ENCODE results near the gene KIF6. TPM values are rescaled to one million over a fixed set of nuclear protein-coding genes. Genes with fewer than 3 reads are reported as not detected.

KIF6 gene
- total RNA-seq, 1 donor from 2014 or later: 0.43 TPM

GRCh38 chr6:39401376-39401775 lies 323.8 kb downstream of the KIF6 start:
- Histone ChIP-seq H3K27ac (no peak overlapping the region), H3K36me3 (no peaks in the 10 kb centered on the region), H3K4me3 (no peak overlapping the region), H3K4me1 (no peaks in the 10 kb centered on the region), H3K9me3 (no peaks in the 10 kb centered on the region), H3K27me3 (no peaks in the 10 kb centered on the region)
- intact Hi-C loops (cut with DNase I): no loop called here
- no peak for DNase-seq (ENCODE audit: low spot score in 2 of 2)
- no peak for TF ChIP-seq CTCF (IDR thresholded peaks at IDR 0.05)

GRCh38 chr6:39400026-39400425 lies 325.2 kb downstream of the KIF6 start:
- intact Hi-C loops (cut with DNase I): no loop called here
- DNase-seq (ENCODE audit: low spot score in 2 of 2): no peak
- Histone ChIP-seq H3K4me3 (no peak overlapping the region), H3K27ac (no peak overlapping the region), H3K9me3 (no peaks in the 10 kb centered on the region), H3K36me3 (no peaks in the 10 kb centered on the region), H3K4me1 (no peaks in the 10 kb centered on the region), H3K27me3 (no peaks in the 10 kb centered on the region)
- TF ChIP-seq CTCF (IDR thresholded peaks at IDR 0.05): no peak

- Histone ChIP-seq H3K4me3 (no peak overlapping the region), H3K36me3 (no peaks in the 10 kb centered on the region), H3K27me3 (no peaks in the 10 kb centered on the region), H3K9me3 (no peaks in the 10 kb centered on the region), H3K27ac (no peak overlapping the region), H3K4me1 (no peaks in the 10 kb centered on the region)
- no peak for TF ChIP-seq CTCF (IDR thresholded peaks at IDR 0.05)
- intact Hi-C loops (cut with DNase I): no loop called here
- no peak for DNase-seq (ENCODE audit: low spot score in 2 of 2)
These were observed 328.4 kb downstream of the KIF6 start for GRCh38 chr6:39396854-39397253.

GRCh38 chr6:39393075-39393474 lies 332.1 kb downstream of the KIF6 start:
- TF ChIP-seq CTCF (IDR thresholded peaks at IDR 0.05): no peak
- no peaks in the 10 kb centered on the region for H3K4me1 ChIP-seq

GRCh38 chr6:39391182-39391581 lies 334.0 kb downstream of the KIF6 start:
- H3K9me3 ChIP-seq: no peaks in the 10 kb centered on the region
- TF ChIP-seq CTCF (IDR thresholded peaks at IDR 0.05): no peak
- DNase-seq (ENCODE audit: low spot score in 2 of 2): no peak
- H3K27me3 ChIP-seq: no peaks in the 10 kb centered on the region
- no peaks in the 10 kb centered on the region for H3K4me1 ChIP-seq
- intact Hi-C loops (cut with DNase I): no loop called here
- no peak overlapping the region for H3K27ac ChIP-seq
- no peaks in the 10 kb centered on the region for H3K36me3 ChIP-seq
- H3K4me3 ChIP-seq: no peak overlapping the region

More at GRCh38 chr6:39393075-39393474, 332.1 kb downstream of the KIF6 start:
- no peak overlapping the region for H3K27ac ChIP-seq
- no peaks in the 10 kb centered on the region for H3K9me3 ChIP-seq
- no peak overlapping the region for H3K4me3 ChIP-seq
- H3K27me3 ChIP-seq: no peaks in the 10 kb centered on the region
- intact Hi-C loops (cut with DNase I): no loop called here
- no peaks in the 10 kb centered on the region for H3K36me3 ChIP-seq
- no peak for DNase-seq (ENCODE audit: low spot score in 2 of 2)

- no peaks in the 10 kb centered on the region for H3K9me3 ChIP-seq
- no peak for DNase-seq (ENCODE audit: low spot score in 2 of 2)
- H3K36me3 ChIP-seq: no peaks in the 10 kb centered on the region
- intact Hi-C loops (cut with DNase I): no loop called here
- no peaks in the 10 kb centered on the region for H3K4me1 ChIP-seq
- no peak overlapping the region for H3K27ac ChIP-seq
- no peaks in the 10 kb centered on the region for H3K27me3 ChIP-seq
- no peak for TF ChIP-seq CTCF (IDR thresholded peaks at IDR 0.05)
- no peak overlapping the region for H3K4me3 ChIP-seq
These were observed 335.8 kb downstream of the KIF6 start for GRCh38 chr6:39389484-39389767.

All from ascending aorta (tissue), 2 donors.